H1 (cell line): ENCODE data around the gene PLPP4. TPM values are rescaled to one million over a fixed set of nuclear protein-coding genes. Genes with fewer than 3 reads are reported as not detected.

Experiments used
- CTCF ChIA-PET: fragments of 300-600 bp; sonication (Branson Sonifier 250); formaldehyde crosslinking; loops from one replicate; lab custom pipeline; 2021; ENCODE audit not compliant: partially characterized antibody; lab: Charles Lee
- POLR2A ChIA-PET: fragments of 300-600 bp; sonication (Branson Sonifier 250); formaldehyde crosslinking; loops from one replicate; lab custom pipeline; 2021; ENCODE audit warnings: inconsistent platforms; ENCODE audit not compliant: partially characterized antibody; lab: Charles Lee
- DNase-seq, 2 experiments: peaks; one replicate each; pipeline versions ENCODE4 v3.0.0 to v3.0.0-alpha.2; 2010 to 2022; ENCODE audit warnings: low spot score in 2 of 2, low read depth in 1 of 2, mixed read lengths in 1 of 2
- FAIRE-seq: peaks from 2 replicates; lab custom pipeline; 2011; peaks lifted over from hg19 to GRCh38; lab: Jason Lieb, UNC
- H2AFZ ChIP-seq: 2 replicates; pipeline ENCODE4 v1.8.1; 2012; ENCODE audit warnings: low read length, inconsistent platforms
- H2AK5ac ChIP-seq: 2 replicates; pipeline ENCODE4 v1.6.1; 2013; ENCODE audit warnings: low read depth, low read length
- H2BK120ac ChIP-seq: replicated peaks from 2 replicates; pipeline ENCODE3; 2013; ENCODE audit warnings: low read depth, low read length, inconsistent platforms
- H2BK12ac ChIP-seq: 2 replicates; pipeline ENCODE4 v1.6.1; 2013; ENCODE audit warnings: low read depth, low read length
- H2BK15ac ChIP-seq: 2 replicates; pipeline ENCODE4 v1.6.1; 2013; ENCODE audit warnings: low read length
- H2BK20ac ChIP-seq: 2 replicates; pipeline ENCODE4 v1.6.1; 2013; ENCODE audit warnings: low read length
- H2BK5ac ChIP-seq: 2 replicates; pipeline ENCODE4 v1.6.1; 2013; ENCODE audit warnings: low read depth, low read length
- H3K14ac ChIP-seq: 2 replicates; pipeline ENCODE4 v1.6.1; 2013; ENCODE audit warnings: inconsistent platforms; ENCODE audit not compliant: insufficient read length
- H3K18ac ChIP-seq: 2 replicates; pipeline ENCODE4 v1.6.1; 2013; ENCODE audit warnings: low read length; ENCODE audit errors: extremely low read depth
- H3K23ac ChIP-seq: 2 replicates; pipeline ENCODE4 v1.6.1; 2013; ENCODE audit warnings: inconsistent platforms; ENCODE audit not compliant: insufficient read length
- H3K23me2 ChIP-seq: 2 replicates; pipeline ENCODE4 v1.6.1; 2013; ENCODE audit warnings: low read depth, low read length
- H3K27ac ChIP-seq: 2 replicates; pipeline ENCODE4 v1.6.1; 2011; ENCODE audit warnings: low read depth, low read length, inconsistent platforms
- H3K27me3 ChIP-seq, 4 experiments: replicated peaks in 1 of 4; 1 replicate in 1 of 4; 2 replicates in 3 of 4; pipeline versions ENCODE4 v1.6.1 to v1.8.1; 2011 to 2013; ENCODE audit warnings: low read length in 3 of 4, mild to moderate bottlenecking in 3 of 4, inconsistent platforms in 2 of 4, mixed read lengths in 2 of 4, moderate library complexity in 1 of 4; ENCODE audit not compliant: control insufficient read depth in 3 of 4, insufficient read depth in 3 of 4; ENCODE audit errors: extremely low read depth in 1 of 4
- H3K36me3 ChIP-seq, 4 experiments: 2 replicates each; pipeline versions ENCODE4 v1.6.1 to v1.8.1; 2011 to 2013; ENCODE audit warnings: mild to moderate bottlenecking in 4 of 4, low read length in 3 of 4, moderate library complexity in 2 of 4, control low read depth in 1 of 4, inconsistent platforms in 1 of 4; ENCODE audit not compliant: insufficient read depth in 4 of 4, control insufficient read depth in 2 of 4
- H3K4ac ChIP-seq: replicated peaks from 2 replicates; pipeline ENCODE3; 2013; ENCODE audit warnings: low read length, low read depth, mixed read lengths, inconsistent platforms; ENCODE audit not compliant: insufficient read length
- H3K4me1 ChIP-seq, 4 experiments: replicated peaks in 1 of 4; 1 replicate in 1 of 4; 2 replicates in 3 of 4; pipeline versions ENCODE4 v1.6.1 to v1.8.1; 2011 to 2013; ENCODE audit warnings: low read length in 3 of 4, inconsistent platforms in 2 of 4, mixed read lengths in 1 of 4; ENCODE audit not compliant: insufficient read depth in 4 of 4, control insufficient read depth in 3 of 4
- H3K4me2 ChIP-seq, 2 experiments: 2 replicates each; pipeline versions ENCODE4 v1.6.1 to v1.8.1; 2011 to 2013; ENCODE audit warnings: low read depth in 2 of 2, low read length in 2 of 2, control low read depth in 1 of 2, inconsistent platforms in 1 of 2, mild to moderate bottlenecking in 1 of 2; ENCODE audit not compliant: insufficient read depth in 1 of 2
- H3K4me3 ChIP-seq, 4 experiments: fragments of 200-600, 300-600 bp in 1 of 4; sonication (generic), shearing (Covaris generic), sonication (Bioruptor Twin) in 1 of 4; 2 replicates each; pipeline versions ENCODE4 v1.5.1 to v1.8.1; 2011 to 2016; ENCODE audit warnings: low read length in 4 of 4, low read depth in 3 of 4, control low read depth in 2 of 4, inconsistent platforms in 2 of 4, mild to moderate bottlenecking in 2 of 4, mixed read lengths in 1 of 4, moderate library complexity in 1 of 4; ENCODE audit not compliant: insufficient read depth in 2 of 4; ENCODE audit errors: extremely low read depth in 1 of 4
- H3K56ac ChIP-seq: replicated peaks from 2 replicates; pipeline ENCODE3; 2013; ENCODE audit warnings: low read depth, mild to moderate bottlenecking, mixed read lengths, low read length, inconsistent platforms; ENCODE audit not compliant: insufficient read length
- H3K79me1 ChIP-seq: 2 replicates; pipeline ENCODE4 v1.6.1; 2013; ENCODE audit warnings: low read depth, low read length, control low read depth
- H3K79me2 ChIP-seq, 2 experiments: 2 replicates each; pipeline versions ENCODE4 v1.6.1 to v1.8.1; 2012 to 2013; ENCODE audit warnings: low read length in 2 of 2, mild to moderate bottlenecking in 2 of 2, inconsistent platforms in 1 of 2; ENCODE audit not compliant: insufficient read depth in 2 of 2, control insufficient read depth in 1 of 2
- H3K9ac ChIP-seq, 4 experiments: replicated peaks in 1 of 4; 1 replicate in 1 of 4; 2 replicates in 3 of 4; pipeline versions ENCODE4 v1.6.1 to v1.8.1; 2011 to 2013; ENCODE audit warnings: low read depth in 3 of 4, low read length in 3 of 4, control low read depth in 2 of 4, mild to moderate bottlenecking in 2 of 4, moderate library complexity in 2 of 4, inconsistent platforms in 1 of 4; ENCODE audit errors: extremely low read depth in 1 of 4
- H3K9me3 ChIP-seq, 2 experiments: 2 replicates each; pipeline versions ENCODE4 v1.6.1 to v1.8.1; 2012 to 2013; ENCODE audit warnings: mild to moderate bottlenecking in 2 of 2, moderate library complexity in 2 of 2, control low read depth in 1 of 2, inconsistent platforms in 1 of 2, low read depth in 1 of 2, low read length in 1 of 2, mixed read lengths in 1 of 2; ENCODE audit not compliant: insufficient read depth in 2 of 2
- H4K20me1 ChIP-seq, 2 experiments: replicated peaks in 1 of 2; 2 replicates each; pipeline versions ENCODE3 to v1.8.1; 2011 to 2013; ENCODE audit warnings: inconsistent platforms in 2 of 2, low read length in 2 of 2, mild to moderate bottlenecking in 1 of 2; ENCODE audit not compliant: insufficient read depth in 2 of 2, control insufficient read depth in 1 of 2
- H4K5ac ChIP-seq: 2 replicates; pipeline ENCODE4 v1.6.1; 2013; ENCODE audit warnings: low read length, low read depth, mixed read lengths, inconsistent platforms; ENCODE audit not compliant: insufficient read length
- H4K8ac ChIP-seq: 2 replicates; pipeline ENCODE4 v1.8.0; 2013; ENCODE audit warnings: mild to moderate bottlenecking, moderate library complexity, low read length, inconsistent platforms; ENCODE audit not compliant: insufficient read depth; ENCODE audit errors: extremely low read depth
- H4K91ac ChIP-seq: replicated peaks from 2 replicates; pipeline ENCODE3; 2013; ENCODE audit warnings: low read length, mixed read lengths, inconsistent platforms; ENCODE audit not compliant: insufficient read length
- CREB1 ChIP-seq: IDR thresholded peaks from 2 replicates; pipeline ENCODE4 v1.6.1; 2012; ENCODE audit warnings: inconsistent platforms
- JUN ChIP-seq: IDR thresholded peaks from 2 replicates; pipeline ENCODE4 v1.6.1; 2011; ENCODE audit warnings: low read depth, mild to moderate bottlenecking, improper control_type of control experiment, low read length
- JUND ChIP-seq: IDR thresholded peaks from 2 replicates; pipeline ENCODE4 v1.6.1; 2011; ENCODE audit warnings: mild to moderate bottlenecking, improper control_type of control experiment, low read length
- SIN3A ChIP-seq, 2 experiments: IDR thresholded peaks in 1 of 2; conservative IDR thresholded peaks in 1 of 2; 2 replicates each; pipeline ENCODE4 v1.6.1; 2011 to 2012; ENCODE audit warnings: low read length in 2 of 2, improper control_type of control experiment in 1 of 2, low read depth in 1 of 2, mild to moderate bottlenecking in 1 of 2
- SP2 ChIP-seq: IDR thresholded peaks from 2 replicates; pipeline ENCODE4 v1.6.1; 2012; ENCODE audit warnings: mild to moderate bottlenecking, low read length, inconsistent platforms
- WGBS, 2 experiments: shearing (Covaris generic) in 1 of 2; methylation state at CpG; one replicate each; pipeline versions ENCODE4 v1.1.6 to v1.1.7; 2013 to 2015; ENCODE audit warnings: low lambda C conversion rate in 2 of 2, mixed read lengths in 2 of 2, inconsistent platforms in 1 of 2, low coverage in 1 of 2, missing lambda C conversion rate in 1 of 2; ENCODE audit not compliant: insufficient replicate concordance in 2 of 2, insufficient coverage in 1 of 2, insufficient read length in 1 of 2; ENCODE audit errors: extremely low coverage in 1 of 2, missing lambda C conversion rate in 1 of 2; 5-methylcytosine and 5-hydroxymethylcytosine counted together
- polyA plus RNA-seq, 7 experiments: library from polyadenylated mRNA; depleted of rRNA in 3 of 7; stranded (reverse) in 5 of 7; unstranded in 2 of 7; fragments of >200 nt in 5 of 7; fragments of 200-250 nt in 2 of 7; gene quantifications; 1 replicate in 5 of 7; 2 replicates in 1 of 7; 4 replicates in 1 of 7; pipeline versions ENCODE4 v1.2.1 to v1.2.3, GENCODE V29; 2011 to 2013; ENCODE audit warnings: missing spikeins in 2 of 7, mixed read lengths in 2 of 7
- total RNA-seq: library from RNA; stranded (reverse); fragmentation: NEBNext Ultra II Directional; extraction: Animal tissue kit (Norgen Biotek cat#: 25700); gene quantifications from 2 replicates; pipeline ENCODE4 v1.2.1, GENCODE V29; 2021

PLPP4 gene
- total and polyA plus RNA-seq, 2 of the 8 experiments (the other 6 are each of a cell fraction or from before 2014, with no cell fraction given), result 0.30 TPM; not detected in 1

GRCh38 chr10:120505866-120506265 lies 48.8 kb downstream of the PLPP4 start:
- Histone ChIP-seq H4K5ac (no peak overlapping the region), H3K4ac (no peak overlapping the region), H3K23ac (no peak overlapping the region), H3K4me2 (no peak overlapping the region), H3K27ac (no peak overlapping the region), H2AK5ac (no peak overlapping the region), H3K4me3 (no peak overlapping the region), H4K91ac (no peak overlapping the region), H3K9me3 (no peaks in the 10 kb centered on the region), H3K14ac (no peak overlapping the region), H3K56ac (no peak overlapping the region), H3K27me3 (no peaks in the 10 kb centered on the region), H3K79me1 (no peaks in the 10 kb centered on the region), H3K36me3 (no peaks in the 10 kb centered on the region), H4K20me1 (no peaks in the 10 kb centered on the region), H2BK15ac (no peak overlapping the region), H2BK120ac (no peak overlapping the region), H3K4me1 (no peaks in the 10 kb centered on the region), H3K18ac (no peak overlapping the region), H2BK5ac (no peak overlapping the region), H3K79me2 (no peaks in the 10 kb centered on the region), H2BK20ac (no peak overlapping the region), H2AFZ (no peak overlapping the region), H2BK12ac (no peak overlapping the region), H3K9ac (no peak overlapping the region), H4K8ac (no peak overlapping the region), H3K23me2 (no peaks in the 10 kb centered on the region)
- no peak for DNase-seq
- POLR2A ChIA-PET, result no interaction called here
- FAIRE-seq, result no peak
- WGBS, 2 experiments, result 86% methylated on average over 4 of the region's 4 CpGs; no CpG with 5 or more reads in 1 of the 2 experiments
- CTCF ChIA-PET, result interaction anchor here (0.8 kb wide), 1 partner anchor 129 kb away, joined by 3 read pairs; no protein-coding TSS in a partner anchor
- TF ChIP-seq JUN (no peak), SP2 (no peak), JUND (no peak), SIN3A (conservative IDR thresholded peaks at IDR 0.05 in 1 of 2, IDR thresholded peaks at IDR 0.05 in 1 of 2; ENCODE audit: low read depth in 1 of 2, low read length in 2 of 2) (no peak), CREB1 (no peak)
